Mammary epithelial cell (primary cell): ENCODE measurements around the gene NPAS1.

ENCODE experiments used
- CTCF ChIP-seq, 2 donors: IDR thresholded peaks in 1 of 2; conservative IDR thresholded peaks in 1 of 2; 2 replicates each; pipeline ENCODE4 v1.5.1; 2011 to 2012; ENCODE audit warnings: inconsistent platforms in 2 of 2, low read length in 2 of 2, mild to moderate bottlenecking in 2 of 2, control low read depth in 1 of 2, low read depth in 1 of 2; ENCODE audit not compliant: insufficient read depth in 1 of 2; ENCODE audit errors: extremely low read depth in 1 of 2
- EZH2 ChIP-seq: IDR thresholded peaks from 2 replicates; pipeline ENCODE4 v1.6.1; 2012; ENCODE audit warnings: low read length, inconsistent platforms, borderline replicate concordance

- TF ChIP-seq CTCF (conservative IDR thresholded peaks at IDR 0.05 in 1 of 2, IDR thresholded peaks at IDR 0.05 in 1 of 2; ENCODE audit: extremely low read depth in 1 of 2, insufficient read depth in 1 of 2, low read depth in 1 of 2, low read length in 2 of 2), result no peak
- TF ChIP-seq EZH2, result no peak
Observed at GRCh38 chr19:47020992-47021496, 1.4 kb downstream of the NPAS1 start.
